ENCODE measurements around the gene PIGR. TPM values are rescaled to one million over a fixed set of nuclear protein-coding genes. Genes with fewer than 3 reads are reported as not detected.

Gene PIGR
- total RNA-seq, 1 donor from 2014 or later, result not detected

- intact Hi-C loops (cut with micrococcal nuclease), result no loop called here
- no peak for DNase-seq
- ATAC-seq, result no peak
Observed at GRCh38 chr1:206963119-206963712, 16.9 kb upstream of the PIGR start.

DNA sequence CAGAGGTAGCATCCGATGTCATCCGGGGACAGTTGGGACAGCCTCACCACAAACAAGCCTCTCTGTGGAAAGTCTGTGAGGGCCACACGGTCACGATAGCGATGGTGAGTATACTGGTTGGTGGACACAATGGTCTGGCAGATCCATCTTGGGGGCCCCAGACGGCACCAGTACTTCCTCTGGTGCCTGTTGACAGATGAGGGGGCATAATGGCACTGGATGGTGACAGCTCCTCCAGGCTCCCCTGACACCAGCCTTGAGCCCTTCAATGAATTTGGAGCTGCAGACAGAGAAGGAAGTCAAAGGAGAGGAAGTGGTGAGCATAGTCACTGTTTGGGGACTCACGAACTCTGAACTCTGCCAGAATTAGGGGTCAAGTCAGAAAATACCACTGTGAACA lies 16.0 kb upstream of the PIGR start:
- ATAC-seq, result no peak
- intact Hi-C loops (cut with micrococcal nuclease), result no loop called here
- DNase-seq, result no peak

DNA sequence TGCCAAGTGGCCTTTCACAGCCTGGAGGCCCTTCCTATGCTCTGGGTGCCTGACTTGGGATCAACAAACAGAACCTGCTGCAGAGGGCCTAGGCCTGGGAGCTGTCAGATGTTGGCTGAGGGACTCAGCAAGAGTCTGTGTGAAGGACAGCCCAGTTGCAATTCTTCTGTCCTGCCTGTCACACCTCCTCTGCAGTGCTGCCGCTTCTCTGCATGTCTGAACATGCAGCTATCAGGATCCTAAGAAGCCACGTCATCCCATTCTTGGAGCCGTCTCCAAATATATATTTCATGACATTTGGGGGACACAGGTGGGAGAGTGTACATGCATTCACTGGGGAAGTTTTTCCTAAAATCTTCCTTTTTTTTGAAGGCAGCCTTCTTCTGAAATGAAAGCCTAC lies 15.4 kb upstream of the PIGR start:
- intact Hi-C loops (cut with micrococcal nuclease), result no loop called here
- ATAC-seq (no peak), DNase-seq (no peak)

- DNase-seq (no peak), ATAC-seq (no peak)
- intact Hi-C loops (cut with micrococcal nuclease), result no loop called here
Observed at GRCh38 chr1:206960676-206961386, 14.6 kb upstream of the PIGR start.

GRCh38 chr1:206958144-206958543 lies 11.9 kb upstream of the PIGR start:
- intact Hi-C loops (cut with micrococcal nuclease), result no loop called here
- DNase-seq, result no peak
- no peak for ATAC-seq

DNA sequence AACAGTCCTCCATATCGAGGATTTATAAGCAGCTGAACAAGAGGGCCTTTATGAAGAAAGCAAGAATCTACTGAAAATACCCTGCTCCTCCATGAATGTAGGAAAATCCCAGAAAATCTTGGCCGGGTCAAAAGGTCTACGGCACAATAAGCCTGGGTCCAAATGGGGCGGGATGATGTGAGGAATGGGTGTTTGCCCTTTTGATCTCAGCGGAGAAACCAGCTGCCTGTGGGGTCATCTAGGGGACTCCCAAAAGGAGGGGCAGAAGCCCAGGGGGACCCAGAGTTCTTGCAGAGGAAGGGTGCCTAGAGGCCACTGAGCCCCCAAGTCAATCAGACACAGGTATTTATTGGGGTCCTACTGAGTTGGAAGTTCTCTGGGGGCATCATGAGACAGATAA lies 11.4 kb upstream of the PIGR start:
- DNase-seq (no peak), ATAC-seq (no peak)
- intact Hi-C loops (cut with micrococcal nuclease), result no loop called here

DNA sequence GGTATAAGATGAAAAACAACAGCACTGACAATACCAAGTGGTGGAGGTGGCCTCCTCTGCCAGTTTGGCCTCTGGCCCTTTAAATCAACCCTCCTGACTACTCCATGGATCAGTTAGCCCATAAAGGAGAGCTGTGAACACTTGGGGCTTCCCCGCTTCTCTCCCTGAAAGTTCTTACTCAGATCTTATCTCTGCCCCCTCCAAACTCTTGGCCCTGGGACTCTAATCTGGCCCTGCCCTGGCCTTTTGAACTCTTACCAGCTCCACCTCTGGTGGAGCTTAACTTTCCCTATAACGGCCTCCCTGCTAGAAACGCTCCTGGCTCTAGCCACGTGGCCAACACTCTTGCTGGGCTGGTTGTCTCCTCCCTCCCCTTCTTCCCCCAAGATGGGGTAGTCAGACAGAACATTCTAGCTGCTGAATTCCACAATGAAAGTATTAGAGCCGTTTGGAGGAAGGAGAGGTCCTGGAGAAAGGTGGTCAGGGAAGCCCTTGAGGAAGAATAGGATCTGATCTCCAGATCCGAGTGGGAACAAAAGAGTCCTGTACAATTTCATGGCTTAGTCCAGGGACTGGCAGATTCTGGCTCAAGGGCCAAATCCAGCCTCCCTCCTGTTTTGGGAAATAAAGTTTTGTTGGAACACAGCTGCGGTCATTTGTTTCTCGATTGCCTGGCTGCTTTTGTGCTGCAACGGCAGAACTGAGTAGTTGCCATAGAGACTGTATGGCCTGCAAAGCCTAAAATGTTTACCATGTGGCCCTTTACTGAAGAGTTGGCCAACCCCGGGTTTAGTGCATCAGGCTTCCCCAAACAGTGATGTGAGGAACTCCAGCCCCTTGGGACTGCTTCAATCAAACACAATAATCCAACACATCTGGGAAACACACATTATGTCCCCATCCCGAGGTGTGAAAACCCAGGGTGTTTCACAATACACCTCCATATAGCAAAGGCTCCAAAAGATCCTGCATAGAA lies 9.5 kb upstream of the PIGR start:
- ATAC-seq (peak; percentile 12), DNase-seq (no peak)
- intact Hi-C loops (cut with micrococcal nuclease), result no loop called here

GRCh38 chr1:206954459-206955342 lies 8.4 kb upstream of the PIGR start:
- no peak for ATAC-seq
- no peak for DNase-seq
- intact Hi-C loops (cut with micrococcal nuclease), result no loop called here

DNA sequence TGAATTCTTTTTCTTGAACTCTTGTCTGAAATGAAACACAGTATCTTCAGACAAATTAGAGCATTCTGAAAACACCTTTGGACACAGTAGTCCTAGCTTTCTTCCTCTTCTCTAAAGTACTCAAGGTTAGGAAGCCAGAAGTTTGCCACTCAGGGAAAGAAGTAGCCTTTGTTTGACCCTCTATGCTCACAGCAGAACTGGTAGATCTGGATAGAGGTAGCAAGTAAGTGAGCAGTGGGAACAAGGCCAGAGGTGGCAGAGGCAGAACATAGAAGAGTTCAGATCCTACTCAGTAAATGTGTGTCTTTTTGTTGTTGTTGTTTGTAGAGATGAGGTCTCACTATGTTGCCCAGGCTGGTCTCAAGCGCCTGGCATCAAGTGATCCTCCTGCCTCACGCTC lies 7.4 kb upstream of the PIGR start:
- no peak for DNase-seq
- ATAC-seq, result no peak
- intact Hi-C loops (cut with micrococcal nuclease), result no loop called here

DNA sequence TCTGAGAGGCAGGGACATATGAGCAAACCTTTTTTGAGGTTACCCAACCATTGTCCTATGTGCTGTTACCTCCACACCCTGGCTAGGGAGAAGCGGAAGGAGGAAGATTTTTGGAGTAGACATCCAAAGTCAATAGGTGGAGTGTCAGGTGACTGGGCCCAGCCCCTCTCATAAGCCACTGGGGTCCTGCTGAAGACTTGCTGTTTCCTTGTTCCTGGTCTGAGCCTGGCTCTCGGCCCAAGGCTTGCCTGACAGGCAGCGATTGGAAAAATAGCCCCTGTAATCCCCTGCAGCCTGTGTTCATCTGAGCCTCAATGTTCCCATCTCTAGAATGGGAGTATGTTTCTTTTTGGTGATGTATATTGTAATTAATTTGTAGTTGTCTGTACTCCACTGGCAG lies 6.9 kb upstream of the PIGR start:
- intact Hi-C loops (cut with micrococcal nuclease), result no loop called here
- no peak for DNase-seq
- ATAC-seq, result no peak

GRCh38 chr1:206952171-206952570 lies 5.9 kb upstream of the PIGR start:
- ATAC-seq (no peak), DNase-seq (no peak)
- intact Hi-C loops (cut with micrococcal nuclease), result no loop called here

DNA sequence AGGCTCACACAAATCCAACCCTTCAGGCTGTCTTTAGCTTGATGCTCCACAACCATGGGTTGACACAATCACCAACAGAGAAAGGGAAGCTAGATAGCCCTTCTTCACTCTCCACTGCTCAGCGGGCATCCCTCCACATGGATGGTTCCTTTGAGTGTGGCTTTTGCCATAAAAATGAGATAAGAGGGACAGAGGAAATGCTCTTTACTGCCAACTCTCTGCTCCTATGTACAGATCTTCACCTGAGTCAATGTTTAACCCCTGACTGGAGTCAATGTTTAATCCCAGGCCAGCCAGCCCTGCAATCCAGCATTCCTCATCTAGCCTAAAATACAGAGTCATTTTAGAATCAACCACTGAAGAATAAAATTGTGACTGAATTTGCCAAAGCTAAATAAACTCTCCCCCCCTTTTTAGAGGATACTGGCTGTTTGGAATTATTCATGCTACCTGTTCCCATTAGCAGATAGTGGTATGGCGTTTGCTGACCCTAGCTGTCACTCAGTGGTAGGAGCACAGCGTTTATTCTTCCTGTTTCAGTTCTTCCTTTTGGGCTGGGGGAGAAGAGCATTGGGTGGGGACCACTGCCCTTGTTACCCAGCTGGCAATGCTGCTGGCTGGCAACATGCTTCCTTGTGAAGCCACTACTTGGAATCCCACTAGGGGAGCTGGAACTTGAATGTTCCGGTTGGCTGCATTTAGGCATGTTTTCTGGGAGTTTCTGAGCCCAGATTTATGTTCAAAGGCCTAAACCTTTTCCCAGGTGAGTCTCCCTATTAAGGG lies 5.2 kb upstream of the PIGR start:
- ATAC-seq (no peak), DNase-seq (no peak)
- intact Hi-C loops (cut with micrococcal nuclease), result no loop called here

DNA sequence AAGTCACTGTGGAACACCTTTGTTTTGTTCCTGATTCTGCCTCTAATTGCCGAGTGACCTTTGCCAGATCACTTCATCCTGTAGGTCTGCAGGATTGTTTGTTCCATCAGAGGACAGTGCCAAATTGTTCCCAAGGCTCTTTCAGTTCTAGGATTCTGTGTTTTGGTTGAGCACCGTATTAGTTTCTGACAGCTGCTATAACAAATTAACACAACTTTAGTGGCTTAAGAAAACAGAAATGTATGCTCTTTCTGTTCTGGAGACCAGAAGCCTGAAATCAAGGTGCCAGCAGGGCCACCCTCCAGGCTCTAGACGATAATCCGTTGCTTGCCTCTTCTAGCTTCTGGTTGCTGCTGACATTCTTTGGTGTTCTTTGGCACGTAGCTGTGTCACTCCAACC lies 3.4 kb upstream of the PIGR start:
- ATAC-seq, result no peak
- intact Hi-C loops (cut with micrococcal nuclease), result no loop called here
- no peak for DNase-seq

GRCh38 chr1:206949208-206949607 lies 2.9 kb upstream of the PIGR start:
- ATAC-seq, result peak; percentile 18
- DNase-seq, result no peak
- intact Hi-C loops (cut with micrococcal nuclease), result no loop called here

GRCh38 chr1:206947255-206947654 lies 989 bp upstream of the PIGR start:
- DNase-seq (no peak), ATAC-seq (no peak)
- intact Hi-C loops (cut with micrococcal nuclease), result no loop called here

GRCh38 chr1:206945779-206946178 lies 487 bp downstream of the PIGR start:
- no peak for ATAC-seq
- intact Hi-C loops (cut with micrococcal nuclease), result no loop called here
- no peak for DNase-seq

DNA sequence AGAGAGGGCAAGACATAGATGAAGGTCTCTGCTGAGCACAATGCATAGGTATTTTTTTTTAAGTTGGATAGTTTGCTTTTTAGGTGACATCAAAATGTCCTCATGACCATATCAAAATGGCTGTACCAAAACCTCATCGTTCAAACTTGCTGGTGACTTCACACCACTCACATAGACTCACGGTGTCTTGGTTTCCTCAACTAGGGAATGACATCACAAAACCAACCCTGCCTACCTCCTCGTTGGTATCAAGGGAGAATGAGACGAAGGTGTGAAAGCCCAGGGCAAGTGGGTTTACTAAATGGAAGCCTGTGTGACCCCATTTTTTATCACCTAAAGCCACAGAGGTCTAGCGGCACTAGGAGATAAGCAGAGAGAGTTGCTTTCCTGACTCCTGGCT lies 1.6 kb downstream of the PIGR start:
- no peak for ATAC-seq
- no peak for DNase-seq
- intact Hi-C loops (cut with micrococcal nuclease), result no loop called here

- ATAC-seq, result no peak
- intact Hi-C loops (cut with micrococcal nuclease), result no loop called here
- DNase-seq, result no peak
Observed at GRCh38 chr1:206941766-206942418, 4.4 kb downstream of the PIGR start.
